GM23248 (cell line): ENCODE measurements around the gene RNF19B. TPM values are rescaled to one million over a fixed set of nuclear protein-coding genes. Genes with fewer than 3 reads are reported as not detected.
A peak's percentile ranks its signal among the peaks of the same experiment; 100 is the strongest.

Source experiments
- DNase-seq: peaks from one replicate; pipeline ENCODE4 v3.0.0-alpha.2; 2015
- H2AFZ ChIP-seq: fragments of 200-600 bp; sonication (generic); 2 replicates; pipeline ENCODE4 v1.6.1; 2016; ENCODE audit warnings: antibody characterized with exemption
- H3F3A ChIP-seq: fragments of 200-600 bp; sonication (generic); 2 replicates; pipeline ENCODE4 v1.6.1; 2016; ENCODE audit warnings: mild to moderate bottlenecking, antibody characterized with exemption, mixed run types; ENCODE audit not compliant: insufficient read depth
- H3K27ac ChIP-seq: fragments of 200-600 bp; sonication (generic); 2 replicates; pipeline ENCODE4 v1.5.1; 2016; ENCODE audit warnings: mild to moderate bottlenecking
- H3K27me3 ChIP-seq: fragments of 200-600 bp; sonication (generic); replicated peaks from 2 replicates; pipeline ENCODE4 v1.6.1; 2016; ENCODE audit warnings: mild to moderate bottlenecking; ENCODE audit not compliant: insufficient read depth
- H3K36me3 ChIP-seq: fragments of 200-600 bp; sonication (generic); 2 replicates; pipeline ENCODE4 v1.6.1; 2016; ENCODE audit warnings: low read depth, mild to moderate bottlenecking
- H3K4me1 ChIP-seq: fragments of 200-600 bp; sonication (generic); 2 replicates; pipeline ENCODE4 v1.6.1; 2016; ENCODE audit warnings: mild to moderate bottlenecking; ENCODE audit not compliant: insufficient read depth
- H3K4me2 ChIP-seq: fragments of 200-600 bp; sonication (generic); one replicate; pipeline ENCODE4 v1.6.1; 2016; ENCODE audit warnings: mild to moderate bottlenecking; ENCODE audit not compliant: unreplicated experiment
- H3K4me3 ChIP-seq: fragments of 200-600 bp; sonication (generic); 2 replicates; pipeline ENCODE4 v1.5.1; 2016; ENCODE audit warnings: mild to moderate bottlenecking
- H3K79me2 ChIP-seq: fragments of 200-600 bp; sonication (generic); 2 replicates; pipeline ENCODE4 v1.6.1; 2016; ENCODE audit warnings: mild to moderate bottlenecking; ENCODE audit not compliant: insufficient read depth
- H3K9ac ChIP-seq: fragments of 200-600 bp; sonication (generic); 2 replicates; pipeline ENCODE4 v1.6.1; 2016; ENCODE audit warnings: mild to moderate bottlenecking
- H3K9me2 ChIP-seq: fragments of 200-600 bp; sonication (generic); 2 replicates; pipeline ENCODE4 v1.6.1; 2016; ENCODE audit warnings: mixed run types, mild to moderate bottlenecking, moderate library complexity; ENCODE audit not compliant: insufficient read depth
- H3K9me3 ChIP-seq: fragments of 200-600 bp; sonication (generic); one replicate; pipeline ENCODE4 v1.6.1; 2017; ENCODE audit warnings: low read depth
- H4K20me1 ChIP-seq: fragments of 200-600 bp; sonication (generic); 2 replicates; pipeline ENCODE4 v1.6.0; 2016; ENCODE audit not compliant: insufficient read depth
- EZH2 ChIP-seq: fragments of 200-600 bp; sonication (generic); IDR thresholded peaks from 2 replicates; pipeline ENCODE4 v1.6.1; 2018; ENCODE audit warnings: antibody characterized with exemption, mild to moderate bottlenecking; ENCODE audit not compliant: insufficient read depth, poor library complexity, severe bottlenecking
- EZH2phosphoT487 ChIP-seq: fragments of 200-600 bp; sonication (generic); IDR thresholded peaks from 2 replicates; pipeline ENCODE4 v1.6.1; 2018; ENCODE audit warnings: antibody characterized with exemption, moderate library complexity, mild to moderate bottlenecking, low read depth; ENCODE audit not compliant: insufficient read depth
- WGBS, 2 experiments: methylation state at CpG; one replicate each; pipeline ENCODE4 v1.1.6; 2015 to 2017; ENCODE audit warnings: low lambda C conversion rate in 2 of 2, low coverage in 1 of 2; ENCODE audit errors: missing lambda C conversion rate in 2 of 2; 5-methylcytosine and 5-hydroxymethylcytosine counted together
- in situ Hi-C: fragments of 300-500 bp; cut with MboI; formaldehyde crosslinking; loops from 2 replicates; pipeline ENCODE4 v1.15.0; 2020
- polyA plus RNA-seq: library from polyadenylated mRNA; unstranded; fragments of >200 nt; fragmentation: Nextera tagmentation; extraction: Ambion mirVana; gene quantifications from 2 replicates; pipeline ENCODE4 v1.2.1, GENCODE V29; 2016
- total RNA-seq: library from RNA; depleted of rRNA; stranded (reverse); fragments of >200 nt; shearing (Covaris generic); gene quantifications from 2 replicates; pipeline ENCODE4 v1.2.3, GENCODE V29; 2014

The RNF19B gene
- total and polyA plus RNA-seq, 2 experiments from 2014 or later = 1.5 to 11.1 TPM

- Histone ChIP-seq H3K27ac (peak overlapping the region; percentile 39), H3K27me3 (no peaks in the 10 kb centered on the region), H3K9ac (no peak overlapping the region), H3K9me3 (no peaks in the 10 kb centered on the region), H3F3A (peaks cover 22% of the 10 kb centered on the region; the same call in 1 of the 2 replicates), H3K4me1 (peaks cover 22% of the 10 kb centered on the region), H2AFZ (0 out of 2 replicates have a peak overlapping the region, but pooled peaks have one; percentile 3), H3K4me2 (peak overlapping the region; percentile 39), H3K4me3 (no peak overlapping the region; the same call in 1 of the 2 replicates), H3K36me3 (no peaks in the 10 kb centered on the region), H3K9me2 (no peaks in the 10 kb centered on the region), H3K79me2 (peaks cover 7% of the 10 kb centered on the region), H4K20me1 (no peaks in the 10 kb centered on the region; the same call in 1 of the 2 replicates)
- TF ChIP-seq EZH2 (no peak), EZH2phosphoT487 (no peak)
- in situ Hi-C loops = no loop called here
- peak; percentile 84 for DNase-seq
- WGBS, 2 experiments = 34 to 35% methylated on average over 4 of the region's 4 CpGs
Observed at GRCh38 chr1:32967888-32968568, 3.4 kb upstream of the RNF19B start.

GRCh38 chr1:32966900-32967299 is 2.3 kb upstream of the RNF19B start:
- WGBS, 2 experiments = 94 to 100% methylated on average over 2 of the region's 2 CpGs
- Histone ChIP-seq H3K9me3 (no peaks in the 10 kb centered on the region), H3F3A (peaks cover 22% of the 10 kb centered on the region; the same call in 1 of the 2 replicates), H4K20me1 (no peaks in the 10 kb centered on the region; the same call in 1 of the 2 replicates), H3K79me2 (peaks cover 18% of the 10 kb centered on the region), H3K9me2 (no peaks in the 10 kb centered on the region), H3K36me3 (no peaks in the 10 kb centered on the region), H3K9ac (no peak overlapping the region), H3K27ac (no peak overlapping the region), H3K4me3 (no peak overlapping the region), H3K4me1 (peaks cover 30% of the 10 kb centered on the region), H3K4me2 (no peak overlapping the region), H2AFZ (no peak overlapping the region), H3K27me3 (no peaks in the 10 kb centered on the region)
- in situ Hi-C loops = no loop called here
- TF ChIP-seq EZH2phosphoT487 (no peak), EZH2 (no peak)
- DNase-seq = no peak

GRCh38 chr1:32965251-32965747 is 690 bp upstream of the RNF19B start:
- Histone ChIP-seq H3K36me3 (no peaks in the 10 kb centered on the region), H4K20me1 (no peaks in the 10 kb centered on the region; the same call in 1 of the 2 replicates), H3K9me3 (no peaks in the 10 kb centered on the region), H3K79me2 (peaks cover 34% of the 10 kb centered on the region), H3K4me2 (peak overlapping the region; percentile 74), H2AFZ (peak overlapping the region; percentile 88), H3K4me1 (peaks cover 32% of the 10 kb centered on the region), H3K9ac (no peak overlapping the region), H3K27me3 (no peaks in the 10 kb centered on the region), H3F3A (peaks cover 22% of the 10 kb centered on the region; the same call in 1 of the 2 replicates), H3K4me3 (peak overlapping the region; percentile 77), H3K27ac (peak overlapping the region; percentile 33), H3K9me2 (no peaks in the 10 kb centered on the region)
- DNase-seq = no peak
- WGBS, 2 experiments = 69% methylated on average over 5 of the region's 5 CpGs
- TF ChIP-seq EZH2 (no peak), EZH2phosphoT487 (no peak)
- in situ Hi-C loops = no loop called here

- peak overlapping the region; percentile 70 for H3K9ac ChIP-seq
- peak overlapping the region; percentile 77 for H3K4me3 ChIP-seq
- in situ Hi-C loops = no loop called here
- H3K4me2 ChIP-seq = peak overlapping the region; percentile 87
- 0% methylated on average over 49 to 64 of the region's 78 CpGs for WGBS, 2 experiments
- no peaks in the 10 kb centered on the region for H3K9me3 ChIP-seq
- H3K27me3 ChIP-seq = no peaks in the 10 kb centered on the region
- peaks cover 25% of the 10 kb centered on the region for H3K4me1 ChIP-seq
- peaks cover 48% of the 10 kb centered on the region for H3K79me2 ChIP-seq
- no peaks in the 10 kb centered on the region; the same call in 1 of the 2 replicates for H4K20me1 ChIP-seq
- H3K9me2 ChIP-seq = no peaks in the 10 kb centered on the region
- TF ChIP-seq EZH2 (no peak), EZH2phosphoT487 (no peak)
- H2AFZ ChIP-seq = peak overlapping the region; percentile 48
- H3F3A ChIP-seq = 0 out of 2 replicates have a peak, but pooled peaks cover 17% of the 10 kb centered on the region
- peak overlapping the region; percentile 42 for H3K27ac ChIP-seq
- no peaks in the 10 kb centered on the region for H3K36me3 ChIP-seq
- peak; percentile 83 for DNase-seq
Observed at GRCh38 chr1:32963746-32964460, 706 bp downstream of the RNF19B start.
